ENCODE data around the gene NAV2. TPM values are rescaled to one million over a fixed set of nuclear protein-coding genes. Genes with fewer than 3 reads are reported as not detected.

Gene NAV2
- total RNA-seq, 1 experiment from 2014 or later, result 2.1 TPM

GRCh38 chr11:20000022-20000350 lies 287.3 kb downstream of the NAV2 start:
- ATAC-seq, result no peak
- RAD21 ChIA-PET (ENCODE audit: low non-redundant PET in 1 of 2, low total read pairs in 2 of 2, uncharacterized antibody in 2 of 2, unreplicated experiment in 2 of 2), result no interaction called here
- CTCF ChIA-PET, result no interaction called here

GRCh38 chr11:20000351-20001134 lies 287.9 kb downstream of the NAV2 start:
- H3K4me2 ChIP-seq (ENCODE audit: low read length), result no peak overlapping the region
- H4K20me1 ChIP-seq (ENCODE audit: insufficient read depth), result no peaks in the 10 kb centered on the region
- no peak overlapping the region for H3K4me3 ChIP-seq (replicated peaks in 1 of 2; ENCODE audit: low read depth in 1 of 2, low read length in 2 of 2)
- H3K9ac ChIP-seq (ENCODE audit: low read length), result no peak overlapping the region
- no TSS peak for BruUV-seq (replicated peaks)
- H3K27me3 ChIP-seq (ENCODE audit: insufficient read depth, low read length), result no peaks in the 10 kb centered on the region
- peaks cover 0 to 7% of the 10 kb centered on the region in 2 experiments; a peak in 1 of 4 replicates for H3K4me1 ChIP-seq (ENCODE audit: control insufficient read depth in 1 of 2, insufficient read depth in 2 of 2, low read length in 2 of 2)
- no peaks in the 10 kb centered on the region for H3K9me3 ChIP-seq (ENCODE audit: control insufficient read depth in 1 of 2, insufficient read depth in 1 of 2, low read depth in 1 of 2, low read length in 2 of 2)
- CTCF ChIA-PET, result no interaction called here
- DNase-seq (ENCODE audit: low read depth, low spot score) (no peak), ATAC-seq (no peak)
- H3K36me3 ChIP-seq (ENCODE audit: control insufficient read depth in 1 of 2, insufficient read depth in 2 of 2, low read length in 2 of 2), result no peaks in the 10 kb centered on the region
- RAD21 ChIA-PET (ENCODE audit: low non-redundant PET in 1 of 2, low total read pairs in 2 of 2, uncharacterized antibody in 2 of 2, unreplicated experiment in 2 of 2), result no interaction called here
- POLR2A ChIA-PET, result no interaction called here
- H3K9me2 ChIP-seq (ENCODE audit: insufficient read depth), result no peaks in the 10 kb centered on the region
- H3K79me2 ChIP-seq (ENCODE audit: insufficient read depth, low read length), result no peaks in the 10 kb centered on the region
- no peak overlapping the region for H2AFZ ChIP-seq (ENCODE audit: low read depth, low read length, poor library complexity, severe bottlenecking)
- no peak overlapping the region for H3K27ac ChIP-seq (ENCODE audit: low read depth, low read length)
- TF ChIP-seq POLR2A (IDR thresholded peaks at IDR 0.05; ENCODE audit: borderline replicate concordance, extremely low read depth, insufficient read depth, insufficient read length), result no peak
- no peak for TF ChIP-seq MAX (IDR thresholded peaks at IDR 0.05)
- no peak for TF ChIP-seq SRF (IDR thresholded peaks at IDR 0.05; ENCODE audit: low read depth)
- no peak for TF ChIP-seq CBX3 (IDR thresholded peaks at IDR 0.05; ENCODE audit: low read depth)
- TF ChIP-seq, protein P1, sequence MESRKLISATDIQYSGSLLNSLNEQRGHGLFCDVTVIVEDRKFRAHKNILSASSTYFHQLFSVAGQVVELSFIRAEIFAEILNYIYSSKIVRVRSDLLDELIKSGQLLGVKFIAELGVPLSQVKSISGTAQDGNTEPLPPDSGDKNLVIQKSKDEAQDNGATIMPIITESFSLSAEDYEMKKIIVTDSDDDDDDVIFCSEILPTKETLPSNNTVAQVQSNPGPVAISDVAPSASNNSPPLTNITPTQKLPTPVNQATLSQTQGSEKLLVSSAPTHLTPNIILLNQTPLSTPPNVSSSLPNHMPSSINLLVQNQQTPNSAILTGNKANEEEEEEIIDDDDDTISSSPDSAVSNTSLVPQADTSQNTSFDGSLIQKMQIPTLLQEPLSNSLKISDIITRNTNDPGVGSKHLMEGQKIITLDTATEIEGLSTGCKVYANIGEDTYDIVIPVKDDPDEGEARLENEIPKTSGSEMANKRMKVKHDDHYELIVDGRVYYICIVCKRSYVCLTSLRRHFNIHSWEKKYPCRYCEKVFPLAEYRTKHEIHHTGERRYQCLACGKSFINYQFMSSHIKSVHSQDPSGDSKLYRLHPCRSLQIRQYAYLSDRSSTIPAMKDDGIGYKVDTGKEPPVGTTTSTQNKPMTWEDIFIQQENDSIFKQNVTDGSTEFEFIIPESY (IDR thresholded peaks at IDR 0.05; ENCODE audit: extremely low read depth, insufficient replicate concordance, low read length), result no peak
- TF ChIP-seq CEBPB (IDR thresholded peaks at IDR 0.05; ENCODE audit: low read depth), result no peak
- TF ChIP-seq EGR1 (IDR thresholded peaks at IDR 0.05; ENCODE audit: low read depth), result no peak
- no peak for TF ChIP-seq TCF7L2 (IDR thresholded peaks at IDR 0.05; ENCODE audit: borderline replicate concordance, extremely low read depth, insufficient read depth, insufficient read length)
- intact Hi-C loops (cut with micrococcal nuclease), result no loop called here

More at GRCh38 chr11:20000022-20000350, 287.3 kb downstream of the NAV2 start:
- BruUV-seq (replicated peaks), result no TSS peak
- no peaks in the 10 kb centered on the region for H3K9me2 ChIP-seq (ENCODE audit: insufficient read depth)
- no peaks in the 10 kb centered on the region for H3K79me2 ChIP-seq (ENCODE audit: insufficient read depth, low read length)
- H3K4me3 ChIP-seq (replicated peaks in 1 of 2; ENCODE audit: low read depth in 1 of 2, low read length in 2 of 2), result no peak overlapping the region
- H3K27ac ChIP-seq (ENCODE audit: low read depth, low read length), result no peak overlapping the region
- intact Hi-C loops (cut with micrococcal nuclease), result no loop called here
- peaks cover 0 to 11% of the 10 kb centered on the region in 2 experiments; a peak in 1 of 4 replicates for H3K4me1 ChIP-seq (ENCODE audit: control insufficient read depth in 1 of 2, insufficient read depth in 2 of 2, low read length in 2 of 2)
- no peak overlapping the region for H3K9ac ChIP-seq (ENCODE audit: low read length)
- no peak for TF ChIP-seq CTCF (IDR thresholded peaks at IDR 0.05 in 2 of 3, conservative IDR thresholded peaks at IDR 0.05 in 1 of 3; ENCODE audit: borderline replicate concordance in 1 of 3, insufficient read depth in 1 of 3, low read depth in 2 of 3, low read length in 2 of 3)
- no peaks in the 10 kb centered on the region for H4K20me1 ChIP-seq (ENCODE audit: insufficient read depth)
- POLR2A ChIA-PET, result no interaction called here
- no peak for DNase-seq (ENCODE audit: low read depth, low spot score)
- no peaks in the 10 kb centered on the region for H3K9me3 ChIP-seq (ENCODE audit: control insufficient read depth in 1 of 2, insufficient read depth in 1 of 2, low read depth in 1 of 2, low read length in 2 of 2)
- H3K4me2 ChIP-seq (ENCODE audit: low read length), result no peak overlapping the region
- no peaks in the 10 kb centered on the region for H3K27me3 ChIP-seq (ENCODE audit: insufficient read depth, low read length)
- no peak overlapping the region for H2AFZ ChIP-seq (ENCODE audit: low read depth, low read length, poor library complexity, severe bottlenecking)
- no peaks in the 10 kb centered on the region for H3K36me3 ChIP-seq (ENCODE audit: control insufficient read depth in 1 of 2, insufficient read depth in 2 of 2, low read length in 2 of 2)

Measured in HCT116 (cell line).